ENCODE results near the gene TOMM6.
"Not testable (repeated sequence)": the region's sequence is repeated elsewhere in the genome, so short reads cannot be mapped to it uniquely, and the experiment has no call there.

TOMM6 gene

GRCh38 chr6:41766043-41766664 lies 21.3 kb upstream of the TOMM6 start:
- not testable (repeated sequence) for DNase-seq

GRCh38 chr6:41767112-41767833 lies 20.2 kb upstream of the TOMM6 start:
- no peak for DNase-seq

DNA sequence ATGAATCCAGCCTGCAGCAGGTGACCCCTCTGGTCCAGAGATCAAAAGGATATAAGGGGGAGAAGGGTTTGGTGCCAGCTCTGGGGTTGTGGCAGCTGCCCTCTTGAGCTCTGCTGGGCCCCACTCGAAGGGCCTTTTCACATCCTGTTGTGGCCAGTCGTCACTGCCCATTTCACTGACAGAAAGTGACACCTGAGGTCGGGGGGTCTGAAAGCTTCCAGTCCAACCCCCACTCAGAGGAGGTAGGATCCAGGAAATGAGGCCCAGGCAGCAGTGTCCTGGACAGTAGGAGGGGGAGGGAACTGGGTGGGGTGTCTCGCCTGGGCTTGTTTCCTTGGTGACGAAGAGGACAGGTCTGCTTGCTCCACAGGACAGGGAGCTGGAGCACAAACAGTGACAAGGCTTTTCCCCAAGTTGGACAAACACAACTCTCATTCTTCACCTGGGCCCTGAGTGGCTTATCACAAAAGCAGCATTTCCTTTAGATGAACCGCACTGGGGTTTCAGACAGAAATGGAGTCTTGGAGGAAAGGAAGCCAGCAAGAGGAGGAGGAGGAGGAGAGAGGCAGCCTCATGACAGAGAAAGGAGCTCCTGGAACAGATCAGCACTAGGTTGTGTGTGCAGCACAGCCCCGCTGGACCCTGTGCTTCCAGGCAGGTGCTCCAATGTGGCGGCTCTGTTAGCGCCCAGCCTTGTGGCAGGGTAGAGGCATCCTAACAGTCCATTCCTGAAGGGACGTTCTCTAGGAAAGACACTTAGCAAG lies 18.8 kb upstream of the TOMM6 start:
- no peak for DNase-seq

DNA sequence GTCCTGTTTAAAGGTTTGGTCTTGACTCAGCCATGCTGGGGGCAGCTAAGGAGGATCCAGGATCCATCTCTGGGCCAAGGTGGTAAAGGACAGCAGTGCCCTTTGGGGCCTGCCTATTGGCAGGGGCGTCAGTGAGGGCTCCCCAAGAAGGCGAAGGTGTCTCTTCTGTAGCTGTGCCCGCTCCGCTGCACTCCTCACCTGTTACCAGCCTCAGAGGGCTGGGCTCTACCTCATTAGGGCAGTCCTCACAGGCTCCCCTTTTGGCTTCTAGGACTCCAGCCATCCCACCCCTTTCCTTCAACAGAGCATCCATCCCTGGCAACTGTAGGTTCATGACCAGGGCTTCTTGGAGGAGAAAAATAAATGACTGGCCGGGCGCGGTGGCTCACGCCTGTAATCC lies 18.1 kb upstream of the TOMM6 start:
- no peak for DNase-seq

DNA sequence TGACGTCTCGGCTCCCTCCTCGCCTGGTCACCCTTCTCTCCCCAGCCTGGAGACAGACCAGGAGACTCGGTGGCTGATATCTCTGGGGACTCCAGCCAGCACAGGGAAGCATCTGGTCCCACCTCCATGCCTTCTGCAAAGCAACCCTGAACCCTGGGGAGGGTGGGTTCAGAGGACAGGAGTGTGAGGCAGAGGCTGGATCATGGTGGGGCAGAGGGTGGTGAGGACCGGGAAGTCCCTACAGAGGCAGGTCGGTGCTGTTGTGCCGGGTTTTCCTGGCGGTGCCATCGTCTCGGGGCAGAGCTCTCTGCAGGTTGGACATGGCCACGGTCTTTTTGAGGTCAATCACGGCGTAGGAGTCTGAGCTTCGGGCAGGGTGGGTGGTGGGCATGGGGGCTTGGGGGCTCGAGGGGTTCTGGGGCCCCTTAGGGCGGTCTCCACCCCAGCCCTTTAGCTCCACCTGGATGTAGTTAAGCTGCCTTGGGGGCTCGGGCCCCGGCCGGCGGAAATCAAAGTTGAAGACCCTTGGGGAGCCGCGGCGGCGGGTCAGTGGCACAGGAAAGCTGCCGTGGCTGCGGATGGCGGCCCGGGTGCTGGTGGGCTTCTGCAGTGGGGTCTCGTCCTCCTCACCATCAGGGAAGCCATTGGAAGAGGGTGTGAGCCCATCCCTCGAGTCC lies 17.0 kb upstream of the TOMM6 start:
- DNase-seq = no peak

GRCh38 chr6:41771058-41771983 lies 16.2 kb upstream of the TOMM6 start:
- DNase-seq = no peak

DNA sequence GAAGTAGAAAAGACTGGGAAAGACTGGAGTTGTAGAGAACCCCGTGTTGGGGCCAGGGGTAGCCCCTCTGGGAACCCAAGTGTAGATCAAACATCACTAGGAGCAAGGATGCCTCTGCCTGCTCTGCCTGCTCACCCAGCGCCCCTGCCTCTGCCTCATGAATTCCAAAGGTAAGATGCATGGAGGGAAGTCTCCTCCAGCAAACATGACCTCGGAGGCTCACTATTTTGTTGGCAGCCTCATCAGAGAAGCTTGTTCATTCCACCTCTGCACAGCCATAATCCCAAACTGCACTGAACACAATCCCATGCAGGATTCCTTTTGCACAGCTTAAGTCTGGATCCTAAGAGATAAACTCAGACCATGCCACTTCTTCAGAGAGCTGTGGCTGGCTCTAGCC lies 12.7 kb upstream of the TOMM6 start:
- DNase-seq = no peak

DNA sequence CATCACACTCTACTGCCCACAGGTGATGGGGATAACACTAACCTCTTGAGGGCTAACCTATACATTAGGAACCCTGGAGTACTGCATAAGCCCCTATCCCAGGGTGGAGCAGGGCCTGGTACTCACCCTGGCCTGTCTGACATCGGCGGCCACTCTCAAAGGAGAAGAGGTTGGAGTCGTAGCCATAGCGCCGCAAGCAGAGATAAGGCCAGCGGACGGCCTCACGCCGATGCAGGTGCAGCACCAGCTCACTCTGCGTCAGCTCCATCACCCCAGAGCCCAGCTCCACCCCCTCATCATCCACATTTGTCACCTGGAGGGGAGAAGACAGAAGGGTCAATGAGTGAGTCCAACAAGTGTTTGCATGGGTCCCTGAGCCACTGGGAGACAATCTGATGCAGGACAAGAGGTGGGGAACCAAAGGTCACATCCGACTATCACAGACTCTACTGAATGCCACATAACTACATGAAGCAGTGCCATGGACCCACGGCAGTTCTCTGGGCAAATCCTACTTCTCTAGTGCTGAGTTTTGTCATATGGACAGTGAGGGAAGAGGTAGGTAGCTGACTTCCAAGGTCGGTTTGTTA lies 12.1 kb upstream of the TOMM6 start:
- DNase-seq = no peak

- no peak for DNase-seq
Measured at GRCh38 chr6:41777551-41778285, 9.8 kb upstream of the TOMM6 start.

DNA sequence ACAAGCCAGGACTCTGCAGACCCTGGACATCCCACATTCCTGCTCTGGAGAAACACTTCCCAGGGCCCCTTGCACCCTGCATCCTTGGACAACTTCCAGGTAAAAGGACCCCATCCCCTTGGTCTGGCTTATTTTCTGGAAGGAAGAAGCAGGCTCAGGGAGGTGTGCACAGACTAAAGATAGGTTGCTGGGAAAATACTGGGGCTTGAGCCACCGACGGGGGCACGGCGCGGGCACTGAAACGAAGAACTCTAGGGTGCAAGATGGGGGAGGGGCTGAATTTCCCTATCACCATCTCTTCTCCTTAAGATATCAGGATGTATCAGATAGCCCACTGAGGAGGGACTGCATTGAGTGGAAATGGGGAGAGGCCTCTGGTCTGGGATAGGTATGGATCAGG lies 8.6 kb upstream of the TOMM6 start:
- DNase-seq = no peak

- no peak for DNase-seq
Measured at GRCh38 chr6:41779336-41779735, 8.2 kb upstream of the TOMM6 start.

GRCh38 chr6:41779788-41780550 lies 7.5 kb upstream of the TOMM6 start, which contains the start of gene FRS3:
Gene FRS3 (minus strand): TSS chr6:41779900. CDS start chr6:41776987, 2,913 bp downstream.
- peak; percentile 80 for DNase-seq

DNA sequence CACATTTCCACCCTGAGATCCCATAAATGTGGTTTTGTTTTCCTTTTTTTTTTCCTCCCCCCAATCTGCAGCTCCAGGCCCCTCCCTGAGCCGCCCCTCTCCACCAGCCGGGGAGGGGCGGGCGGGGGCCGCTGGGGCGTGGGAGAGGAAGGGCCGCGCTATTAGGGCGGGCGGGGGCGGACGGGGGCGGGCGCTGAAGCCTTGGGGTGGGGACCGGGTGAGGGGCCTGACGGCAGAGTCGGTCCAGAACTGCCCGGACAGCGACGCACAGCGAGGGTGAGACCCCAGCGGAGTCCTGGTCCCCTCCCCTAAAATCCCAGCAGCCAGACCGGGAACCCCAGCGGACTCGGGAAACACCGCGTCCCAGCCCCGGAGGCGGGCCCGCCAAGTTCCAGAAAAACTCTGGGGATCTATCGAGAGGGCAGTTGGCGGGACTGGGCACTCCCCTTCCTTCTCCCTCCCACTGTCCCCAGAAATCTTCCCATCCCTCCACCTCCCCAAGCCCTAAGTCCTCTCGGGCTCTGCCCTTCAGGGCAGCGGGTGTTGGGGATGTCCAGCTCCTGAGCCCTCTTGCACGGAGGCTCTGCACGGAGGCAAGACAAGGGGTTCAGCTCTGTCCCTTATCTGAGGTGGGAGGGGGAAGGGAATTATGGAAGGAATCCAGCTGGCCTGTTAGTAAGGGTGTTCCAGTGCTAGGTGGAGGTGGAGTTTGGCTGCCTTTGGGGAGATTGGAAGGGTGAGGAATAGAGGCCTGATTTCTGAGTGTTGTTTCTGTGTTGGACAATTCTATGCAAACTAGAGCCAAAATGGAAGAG lies 6.7 kb upstream of the TOMM6 start, which contains the start of gene PRICKLE4:
TSS of gene PRICKLE4 (plus strand) at position 232 of the 815 bp plus-strand sequence. CDS start 2,692 bp downstream, outside the sequence.
- DNase-seq = peak; percentile 5

GRCh38 chr6:41781366-41781730 lies 6.1 kb upstream of the TOMM6 start:
- no peak for DNase-seq

DNA sequence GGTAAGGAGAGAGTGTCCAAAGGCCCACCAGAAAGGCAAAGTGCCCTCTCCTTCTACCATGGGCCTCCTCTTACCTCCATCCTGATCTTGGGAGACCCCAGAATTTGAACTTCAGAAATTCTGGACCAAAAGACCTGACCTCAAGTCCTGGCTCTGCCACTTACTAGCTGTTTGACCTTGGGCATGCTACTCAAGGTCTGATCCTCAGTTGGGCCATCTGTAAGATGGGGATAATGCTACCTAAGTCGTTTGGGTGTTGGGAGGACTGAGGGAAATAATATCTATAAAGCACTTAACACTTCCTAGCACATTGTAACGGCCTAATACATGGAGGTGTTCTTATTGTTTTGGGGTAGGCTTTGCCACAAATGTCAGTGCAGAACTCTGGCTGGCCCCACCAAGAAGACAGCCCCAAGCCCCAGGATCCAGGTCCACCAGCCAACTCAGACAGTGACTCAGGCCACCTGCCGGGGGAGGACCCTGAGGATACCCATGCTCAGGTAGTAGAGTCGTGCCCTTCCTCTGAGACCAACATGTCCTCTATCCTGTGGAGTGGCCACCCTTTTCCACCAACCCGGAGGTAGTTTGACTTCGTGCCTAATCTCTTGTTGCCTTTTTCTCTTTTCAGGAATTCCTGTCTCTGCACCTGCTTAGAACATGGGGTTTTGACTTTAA lies 4.3 kb upstream of the TOMM6 start:
- DNase-seq = no peak

GRCh38 chr6:41784581-41785171 lies 2.8 kb upstream of the TOMM6 start:
- no peak for DNase-seq

DNA sequence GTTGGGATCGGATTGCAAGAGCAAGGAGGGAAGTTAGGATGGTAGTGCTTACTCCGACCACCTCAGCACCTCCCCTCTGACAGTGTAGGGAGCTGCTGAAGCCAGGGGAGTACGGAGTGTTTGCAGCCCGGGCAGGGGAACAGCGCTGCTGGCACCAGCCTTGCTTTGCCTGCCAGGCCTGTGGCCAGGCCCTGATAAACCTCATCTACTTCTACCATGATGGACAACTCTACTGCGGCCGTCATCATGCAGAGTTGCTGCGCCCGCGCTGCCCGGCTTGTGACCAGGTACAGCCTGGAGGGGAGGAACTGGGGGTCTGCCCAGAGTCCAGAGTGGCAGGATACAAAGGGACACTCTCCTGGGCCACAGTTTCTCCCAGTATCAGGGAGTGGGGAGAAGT lies 2.2 kb upstream of the TOMM6 start:
- DNase-seq = no peak
